Measurements from ENCODE around the gene GORASP1. TPM values are rescaled to one million over a fixed set of nuclear protein-coding genes. Genes with fewer than 3 reads are reported as not detected.

The GORASP1 gene
- polyA plus RNA-seq, 3 donors, result 23.2 to 105 (median 31.2) TPM

- Histone ChIP-seq H3K27me3 (ENCODE audit: control insufficient read depth in 2 of 2, insufficient read depth in 2 of 2, low read length in 2 of 2) (no peaks in the 10 kb centered on the region), H3K4me3 (replicated peaks in 1 of 3; ENCODE audit: low read depth in 2 of 3, low read length in 3 of 3) (peak overlapping the region in 1 of 3 experiments; percentile 4), H2AFZ (ENCODE audit: insufficient read depth, low read depth, low read length, poor library complexity, severe bottlenecking) (no peak overlapping the region), H3K27ac (ENCODE audit: low read depth in 1 of 2, low read length in 2 of 2) (no peak overlapping the region), H3K36me3 (replicated peaks in 1 of 2; ENCODE audit: control insufficient read depth in 1 of 2, insufficient read depth in 2 of 2, low read length in 2 of 2) (no peaks in the 10 kb centered on the region), H3K9ac (ENCODE audit: insufficient read depth, low read length, poor library complexity, severe bottlenecking) (no peak overlapping the region), H3K4me2 (replicated peaks; ENCODE audit: extremely low read depth, low read length, poor library complexity, severe bottlenecking) (no peak overlapping the region), H3K4me1 (ENCODE audit: control insufficient read depth in 1 of 2, insufficient read depth in 2 of 2, low read length in 2 of 2) (peaks cover 18% of the 10 kb centered on the region in 2 donors), H3K9me3 (replicated peaks in 1 of 2; ENCODE audit: control insufficient read depth in 1 of 2, insufficient read depth in 1 of 2, low read length in 2 of 2) (no peaks in the 10 kb centered on the region), H3K79me2 (ENCODE audit: insufficient read depth, low read length) (no peaks in the 10 kb centered on the region), H4K20me1 (ENCODE audit: insufficient read depth, low read length) (no peaks in the 10 kb centered on the region)
- peaks cover 0 to 6% of the 10 kb centered on the region in 2 donors for H3K36me3 Mint-ChIP-seq
- intact Hi-C loops (cut with micrococcal nuclease), result no loop called here
- peaks cover 1 to 4% (median 3%) of the 10 kb centered on the region in 3 donors for H3K27me3 Mint-ChIP-seq (ENCODE audit: low read depth in 3 of 3)
- H3K4me3 Mint-ChIP-seq, result no peak overlapping the region
- 83% methylated on average over 2 of the region's 7 CpGs for WGBS (ENCODE audit: insufficient coverage)
- peak overlapping the region in 2 of 7 donors; percentile 12 to 63 for H3K27ac Mint-ChIP-seq
- H3K4me1 Mint-ChIP-seq, result peaks cover 24% of the 10 kb centered on the region
- TF ChIP-seq, protein P1, sequence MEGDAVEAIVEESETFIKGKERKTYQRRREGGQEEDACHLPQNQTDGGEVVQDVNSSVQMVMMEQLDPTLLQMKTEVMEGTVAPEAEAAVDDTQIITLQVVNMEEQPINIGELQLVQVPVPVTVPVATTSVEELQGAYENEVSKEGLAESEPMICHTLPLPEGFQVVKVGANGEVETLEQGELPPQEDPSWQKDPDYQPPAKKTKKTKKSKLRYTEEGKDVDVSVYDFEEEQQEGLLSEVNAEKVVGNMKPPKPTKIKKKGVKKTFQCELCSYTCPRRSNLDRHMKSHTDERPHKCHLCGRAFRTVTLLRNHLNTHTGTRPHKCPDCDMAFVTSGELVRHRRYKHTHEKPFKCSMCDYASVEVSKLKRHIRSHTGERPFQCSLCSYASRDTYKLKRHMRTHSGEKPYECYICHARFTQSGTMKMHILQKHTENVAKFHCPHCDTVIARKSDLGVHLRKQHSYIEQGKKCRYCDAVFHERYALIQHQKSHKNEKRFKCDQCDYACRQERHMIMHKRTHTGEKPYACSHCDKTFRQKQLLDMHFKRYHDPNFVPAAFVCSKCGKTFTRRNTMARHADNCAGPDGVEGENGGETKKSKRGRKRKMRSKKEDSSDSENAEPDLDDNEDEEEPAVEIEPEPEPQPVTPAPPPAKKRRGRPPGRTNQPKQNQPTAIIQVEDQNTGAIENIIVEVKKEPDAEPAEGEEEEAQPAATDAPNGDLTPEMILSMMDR (IDR thresholded peaks at IDR 0.05), result no peak
- no peaks in the 10 kb centered on the region for H3K9me3 Mint-ChIP-seq
- no peak for DNase-seq
Measured at GRCh38 chr3:39127269-39127907, 20.0 kb upstream of the GORASP1 start.

DNA sequence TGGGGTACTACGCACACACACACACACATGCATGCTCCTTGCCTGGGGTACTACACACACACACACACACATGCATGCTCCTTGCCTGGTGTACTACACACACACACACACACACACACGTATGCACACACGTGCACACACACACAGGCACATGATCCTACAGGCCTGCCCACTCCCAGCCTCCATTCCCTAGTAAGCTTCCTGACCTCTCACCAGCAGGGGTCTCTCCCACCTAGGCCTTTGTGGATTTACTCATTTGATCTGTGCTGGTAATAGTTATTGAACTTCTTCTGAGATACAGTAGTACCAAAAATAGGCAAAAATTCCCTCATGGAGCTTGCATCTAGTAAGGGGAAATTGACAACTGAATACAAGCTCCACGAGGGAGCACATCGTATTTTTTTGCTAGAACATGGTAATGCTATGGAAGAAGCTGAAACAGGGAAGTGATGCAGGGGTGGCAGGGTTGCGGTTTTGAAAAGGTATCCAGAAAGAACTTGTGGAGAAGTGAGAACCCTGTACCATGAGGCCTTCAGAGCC is 19.2 kb upstream of the GORASP1 start:
- Mint-ChIP-seq H3K36me3 (peaks cover 0 to 6% of the 10 kb centered on the region in 2 donors), H3K4me3 (no peak overlapping the region), H3K27me3 (ENCODE audit: low read depth in 3 of 3) (peaks cover 4 to 7% (median 6%) of the 10 kb centered on the region in 3 donors), H3K27ac (peak overlapping the region in 6 of 7 donors; percentile 1 to 76 (median 62)), H3K4me1 (peaks cover 24% of the 10 kb centered on the region), H3K9me3 (no peaks in the 10 kb centered on the region)
- 0% methylated on average over 2 of the region's 6 CpGs for WGBS (ENCODE audit: insufficient coverage)
- H2AFZ ChIP-seq (ENCODE audit: insufficient read depth, low read depth, low read length, poor library complexity, severe bottlenecking), result no peak overlapping the region
- no peaks in the 10 kb centered on the region for H4K20me1 ChIP-seq (ENCODE audit: insufficient read depth, low read length)
- peak overlapping the region in 1 of 3 experiments; percentile 4 for H3K4me3 ChIP-seq (replicated peaks in 1 of 3; ENCODE audit: low read depth in 2 of 3, low read length in 3 of 3)
- peaks cover 18% of the 10 kb centered on the region in 2 donors for H3K4me1 ChIP-seq (ENCODE audit: control insufficient read depth in 1 of 2, insufficient read depth in 2 of 2, low read length in 2 of 2)
- no peaks in the 10 kb centered on the region for H3K27me3 ChIP-seq (ENCODE audit: control insufficient read depth in 2 of 2, insufficient read depth in 2 of 2, low read length in 2 of 2)
- H3K27ac ChIP-seq (ENCODE audit: low read depth in 1 of 2, low read length in 2 of 2), result peak overlapping the region in 1 of 2 donors; percentile 21
- H3K79me2 ChIP-seq (ENCODE audit: insufficient read depth, low read length), result no peaks in the 10 kb centered on the region
- H3K9ac ChIP-seq (ENCODE audit: insufficient read depth, low read length, poor library complexity, severe bottlenecking), result no peak overlapping the region
- DNase-seq, result peak in 2 of 3 donors; percentile 46 to 56
- H3K4me2 ChIP-seq (replicated peaks; ENCODE audit: extremely low read depth, low read length, poor library complexity, severe bottlenecking), result no peak overlapping the region
- no peaks in the 10 kb centered on the region for H3K36me3 ChIP-seq (replicated peaks in 1 of 2; ENCODE audit: control insufficient read depth in 1 of 2, insufficient read depth in 2 of 2, low read length in 2 of 2)
- TF ChIP-seq, protein P1 (IDR thresholded peaks at IDR 0.05), result peak; percentile 30
- intact Hi-C loops (cut with micrococcal nuclease), result no loop called here
- H3K9me3 ChIP-seq (replicated peaks in 1 of 2; ENCODE audit: control insufficient read depth in 1 of 2, insufficient read depth in 1 of 2, low read length in 2 of 2), result no peaks in the 10 kb centered on the region

Measured in CD14-positive monocyte (primary cell).